A673 (cell line): ENCODE data around the gene NINJ2. TPM values are rescaled to one million over a fixed set of nuclear protein-coding genes. Genes with fewer than 3 reads are reported as not detected.

Experiments
- BruUV-seq: library from RNA; stranded (reverse); fragments of 400-500 nt; replicated peaks from 2 replicates; lab custom pipeline; 2021; lab: Mats Ljungman, UMichigan
- CTCF ChIA-PET: fragments of 300-600 bp; sonication (Branson Sonifier 250); formaldehyde crosslinking; loops from one replicate; lab custom pipeline; 2022; ENCODE audit warnings: antibody characterized with exemption; lab: Charles Lee
- POLR2A ChIA-PET: fragments of 300-600 bp; sonication (Branson Sonifier 250); formaldehyde crosslinking; loops from one replicate; lab custom pipeline; 2022; ENCODE audit warnings: antibody characterized with exemption; ENCODE audit not compliant: low non-redundant PET; lab: Charles Lee
- DNase-seq: peaks from one replicate; pipeline ENCODE4 v3.0.0-alpha.2; 2015; ENCODE audit warnings: low spot score
- H3K27ac ChIP-seq: fragments of 200-600 bp; sonication (generic); 2 replicates; pipeline ENCODE4 v1.5.1; 2016; ENCODE audit warnings: mixed run types, low read depth, mild to moderate bottlenecking, mixed read lengths, antibody characterized with exemption, low read length; ENCODE audit not compliant: poor library complexity, severe bottlenecking
- H3K27me3 ChIP-seq: fragments of 200-600 bp; sonication (generic); replicated peaks from 2 replicates; pipeline ENCODE4 v1.6.1; 2017; ENCODE audit warnings: mixed run types, low read depth, mild to moderate bottlenecking, mixed read lengths, antibody characterized with exemption, low read length; ENCODE audit not compliant: insufficient read depth, poor library complexity
- H3K36me3 ChIP-seq: fragments of 200-600 bp; sonication (generic); 2 replicates; pipeline ENCODE4 v1.6.1; 2016; ENCODE audit warnings: mixed run types, mild to moderate bottlenecking, mixed read lengths, antibody characterized with exemption, low read length; ENCODE audit not compliant: insufficient read depth, poor library complexity, severe bottlenecking
- H3K4me1 ChIP-seq: fragments of 200-600 bp; sonication (generic); 2 replicates; pipeline ENCODE4 v1.6.1; 2017; ENCODE audit warnings: mixed run types, mild to moderate bottlenecking, mixed read lengths, antibody characterized with exemption, low read length; ENCODE audit not compliant: insufficient read depth, poor library complexity, severe bottlenecking
- H3K4me3 ChIP-seq: fragments of 200-600 bp; sonication (generic); 2 replicates; pipeline ENCODE4 v1.5.1; 2016; ENCODE audit warnings: low read depth, mixed run types, mild to moderate bottlenecking, mixed read lengths, low read length; ENCODE audit not compliant: poor library complexity, severe bottlenecking
- H3K9me3 ChIP-seq: fragments of 200-600 bp; sonication (generic); 2 replicates; pipeline ENCODE4 v1.6.1; 2016; ENCODE audit warnings: mixed run types, low read depth, mild to moderate bottlenecking, mixed read lengths, antibody characterized with exemption, low read length; ENCODE audit not compliant: poor library complexity, severe bottlenecking
- CTCF ChIP-seq: fragments of 300-800, 200-600 bp; sonication (generic); conservative IDR thresholded peaks from 2 replicates; pipeline ENCODE4 v1.5.1; 2017; ENCODE audit warnings: low read depth, mild to moderate bottlenecking, antibody characterized with exemption, low read length, moderate library complexity, mixed read lengths
- EZH2 ChIP-seq: fragments of 200-600 bp; sonication (generic); IDR thresholded peaks from 2 replicates; pipeline ENCODE4 v1.6.1; 2017; ENCODE audit warnings: borderline replicate concordance, low read depth, mild to moderate bottlenecking, mixed read lengths, antibody characterized with exemption, low read length; ENCODE audit not compliant: poor library complexity, severe bottlenecking
- intact Hi-C: fragments of 100-400 bp; cut with micrococcal nuclease; formaldehyde crosslinking; loops from one replicate; pipeline ENCODE4 v1.10.0; 2022; ENCODE audit not compliant: unreplicated experiment
- total RNA-seq: library from RNA; stranded (reverse); gene quantifications from 2 replicates; pipeline ENCODE4 v1.2.3, GENCODE V29; 2021

The NINJ2 gene
- total RNA-seq, 1 experiment from 2014 or later, result not detected

- BruUV-seq, result no TSS peak
- H3K27me3 ChIP-seq, result no peaks in the 10 kb centered on the region
- no peaks in the 10 kb centered on the region for H3K9me3 ChIP-seq
- TF ChIP-seq EZH2, result no peak
- no peak for TF ChIP-seq CTCF
- H3K27ac ChIP-seq, result no peak overlapping the region
- no peak overlapping the region for H3K4me3 ChIP-seq
- no peak for DNase-seq
- intact Hi-C loops, result no loop called here
- ChIA-PET CTCF (no interaction called here), POLR2A (no interaction called here)
- peaks cover 9% of the 10 kb centered on the region for H3K4me1 ChIP-seq
- H3K36me3 ChIP-seq, result no peaks in the 10 kb centered on the region
Measured at GRCh38 chr12:640773-641172, 22.5 kb downstream of the NINJ2 start.

- DNase-seq, result no peak
- Histone ChIP-seq H3K27ac (no peak overlapping the region), H3K9me3 (no peaks in the 10 kb centered on the region), H3K4me3 (no peak overlapping the region), H3K27me3 (no peaks in the 10 kb centered on the region), H3K36me3 (no peaks in the 10 kb centered on the region), H3K4me1 (peaks cover 4% of the 10 kb centered on the region)
- ChIA-PET CTCF (no interaction called here), POLR2A (interaction anchor here (0.6 kb wide), 1 partner anchor 271 kb away, joined by 3 read pairs; no protein-coding TSS in a partner anchor)
- no TSS peak for BruUV-seq
- intact Hi-C loops, result no loop called here
- TF ChIP-seq CTCF (no peak), EZH2 (no peak)
Measured at GRCh38 chr12:639988-640387, 23.3 kb downstream of the NINJ2 start.

GRCh38 chr12:639566-639965, 23.7 kb downstream of the NINJ2 start:
- TF ChIP-seq CTCF (no peak), EZH2 (no peak)
- no peaks in the 10 kb centered on the region for H3K9me3 ChIP-seq
- no peaks in the 10 kb centered on the region for H3K4me1 ChIP-seq
- H3K27ac ChIP-seq, result no peak overlapping the region
- intact Hi-C loops, result no loop called here
- no peaks in the 10 kb centered on the region for H3K27me3 ChIP-seq
- no peak overlapping the region for H3K4me3 ChIP-seq
- POLR2A ChIA-PET, result interaction anchor here (0.6 kb wide), 1 partner anchor 272 kb away, joined by 3 read pairs; no protein-coding TSS in a partner anchor
- no peak for DNase-seq
- CTCF ChIA-PET, result no interaction called here
- no TSS peak for BruUV-seq
- no peaks in the 10 kb centered on the region for H3K36me3 ChIP-seq
